ENCODE measurements around the gene SRRM4.

The SRRM4 gene

GRCh38 chr12:118979763-118980406, 1.5 kb upstream of the SRRM4 start:
- Histone ChIP-seq H3K27me3 (ENCODE audit: control insufficient read depth in 2 of 2, insufficient read depth in 2 of 2, low read length in 2 of 2) (peaks cover 3 to 10% of the 10 kb centered on the region in 2 donors), H3K9ac (ENCODE audit: low read depth in 1 of 2, low read length in 2 of 2) (no peak overlapping the region), H3K4me1 (ENCODE audit: control insufficient read depth in 2 of 2, insufficient read depth in 2 of 2, low read length in 2 of 2) (no peaks in the 10 kb centered on the region), H3K27ac (ENCODE audit: low read depth in 2 of 2, low read length in 2 of 2) (no peak overlapping the region), H3K9me3 (ENCODE audit: control insufficient read depth in 2 of 2, low read length in 2 of 2) (no peaks in the 10 kb centered on the region), H3K4me3 (ENCODE audit: low read length in 2 of 2) (no peak overlapping the region), H3K36me3 (ENCODE audit: control insufficient read depth in 2 of 2, insufficient read depth in 2 of 2, low read length in 2 of 2) (no peaks in the 10 kb centered on the region)

DNA sequence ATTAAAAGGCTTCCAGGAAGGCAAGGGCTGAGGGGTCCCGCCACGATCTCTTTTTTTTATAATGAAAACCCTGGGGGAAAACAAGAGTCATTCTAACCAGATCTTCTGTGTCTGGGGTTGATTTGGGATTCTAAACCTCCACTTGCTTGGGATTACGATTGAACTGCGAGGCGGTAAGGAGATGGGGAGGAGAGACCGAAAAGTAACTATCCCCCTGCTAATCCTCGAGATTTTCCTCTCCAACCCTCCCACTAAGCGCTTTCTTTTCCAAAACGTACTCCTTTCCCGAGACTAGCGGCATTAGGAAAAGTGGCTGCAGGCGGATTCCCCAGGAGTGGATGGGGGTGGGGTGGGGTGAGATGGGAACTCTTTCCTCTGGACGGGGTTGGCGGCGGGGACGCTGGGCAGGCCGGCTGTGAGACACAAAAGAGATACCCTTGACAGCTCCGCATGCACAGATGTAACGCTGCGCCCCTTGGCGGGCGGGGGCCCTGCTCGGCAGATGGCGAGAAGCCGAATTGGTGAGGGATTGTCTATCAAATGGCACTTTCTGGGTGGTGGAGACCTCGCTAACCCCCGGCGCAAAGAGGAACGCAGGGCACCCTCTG, 830 bp upstream of the SRRM4 start:
- Histone ChIP-seq H3K36me3 (ENCODE audit: control insufficient read depth in 2 of 2, insufficient read depth in 2 of 2, low read length in 2 of 2) (no peaks in the 10 kb centered on the region), H3K9ac (ENCODE audit: low read depth in 1 of 2, low read length in 2 of 2) (no peak overlapping the region), H3K9me3 (ENCODE audit: control insufficient read depth in 2 of 2, low read length in 2 of 2) (no peaks in the 10 kb centered on the region), H3K4me1 (ENCODE audit: control insufficient read depth in 2 of 2, insufficient read depth in 2 of 2, low read length in 2 of 2) (no peaks in the 10 kb centered on the region), H3K27ac (ENCODE audit: low read depth in 2 of 2, low read length in 2 of 2) (no peak overlapping the region), H3K4me3 (ENCODE audit: low read length in 2 of 2) (no peak overlapping the region), H3K27me3 (ENCODE audit: control insufficient read depth in 2 of 2, insufficient read depth in 2 of 2, low read length in 2 of 2) (peaks cover 3 to 10% of the 10 kb centered on the region in 2 donors)

GRCh38 chr12:118982302-118982701, 961 bp downstream of the SRRM4 start:
- no peaks in the 10 kb centered on the region for H3K4me1 ChIP-seq (ENCODE audit: control insufficient read depth in 2 of 2, insufficient read depth in 2 of 2, low read length in 2 of 2)
- no peaks in the 10 kb centered on the region for H3K36me3 ChIP-seq (ENCODE audit: control insufficient read depth in 2 of 2, insufficient read depth in 2 of 2, low read length in 2 of 2)
- no peak overlapping the region for H3K4me3 ChIP-seq (ENCODE audit: low read length in 2 of 2)
- H3K27ac ChIP-seq (ENCODE audit: low read depth in 2 of 2, low read length in 2 of 2): no peak overlapping the region
- H3K9me3 ChIP-seq (ENCODE audit: control insufficient read depth in 2 of 2, low read length in 2 of 2): no peaks in the 10 kb centered on the region
- H3K27me3 ChIP-seq (ENCODE audit: control insufficient read depth in 2 of 2, insufficient read depth in 2 of 2, low read length in 2 of 2): peaks cover 3 to 10% of the 10 kb centered on the region in 2 donors
- no peak overlapping the region for H3K9ac ChIP-seq (ENCODE audit: low read depth in 1 of 2, low read length in 2 of 2)

- Histone ChIP-seq H3K4me3 (ENCODE audit: low read length in 2 of 2) (no peak overlapping the region), H3K9ac (ENCODE audit: low read depth in 1 of 2, low read length in 2 of 2) (no peak overlapping the region), H3K9me3 (ENCODE audit: control insufficient read depth in 2 of 2, low read length in 2 of 2) (no peaks in the 10 kb centered on the region), H3K27ac (ENCODE audit: low read depth in 2 of 2, low read length in 2 of 2) (no peak overlapping the region), H3K36me3 (ENCODE audit: control insufficient read depth in 2 of 2, insufficient read depth in 2 of 2, low read length in 2 of 2) (no peaks in the 10 kb centered on the region), H3K27me3 (ENCODE audit: control insufficient read depth in 2 of 2, insufficient read depth in 2 of 2, low read length in 2 of 2) (peaks cover 3 to 10% of the 10 kb centered on the region in 2 donors), H3K4me1 (ENCODE audit: control insufficient read depth in 2 of 2, insufficient read depth in 2 of 2, low read length in 2 of 2) (no peaks in the 10 kb centered on the region)
Observed at GRCh38 chr12:118982984-118983761, 1.8 kb downstream of the SRRM4 start.

- Histone ChIP-seq H3K27me3 (ENCODE audit: control insufficient read depth in 2 of 2, insufficient read depth in 2 of 2, low read length in 2 of 2) (peaks cover 3 to 10% of the 10 kb centered on the region in 2 donors), H3K9me3 (ENCODE audit: control insufficient read depth in 2 of 2, low read length in 2 of 2) (no peaks in the 10 kb centered on the region), H3K4me3 (ENCODE audit: low read length in 2 of 2) (no peak overlapping the region), H3K36me3 (ENCODE audit: control insufficient read depth in 2 of 2, insufficient read depth in 2 of 2, low read length in 2 of 2) (no peaks in the 10 kb centered on the region), H3K4me1 (ENCODE audit: control insufficient read depth in 2 of 2, insufficient read depth in 2 of 2, low read length in 2 of 2) (no peaks in the 10 kb centered on the region), H3K27ac (ENCODE audit: low read depth in 2 of 2, low read length in 2 of 2) (no peak overlapping the region), H3K9ac (ENCODE audit: low read depth in 1 of 2, low read length in 2 of 2) (no peak overlapping the region)
Observed at GRCh38 chr12:118984161-118984943, 3.0 kb downstream of the SRRM4 start.

DNA sequence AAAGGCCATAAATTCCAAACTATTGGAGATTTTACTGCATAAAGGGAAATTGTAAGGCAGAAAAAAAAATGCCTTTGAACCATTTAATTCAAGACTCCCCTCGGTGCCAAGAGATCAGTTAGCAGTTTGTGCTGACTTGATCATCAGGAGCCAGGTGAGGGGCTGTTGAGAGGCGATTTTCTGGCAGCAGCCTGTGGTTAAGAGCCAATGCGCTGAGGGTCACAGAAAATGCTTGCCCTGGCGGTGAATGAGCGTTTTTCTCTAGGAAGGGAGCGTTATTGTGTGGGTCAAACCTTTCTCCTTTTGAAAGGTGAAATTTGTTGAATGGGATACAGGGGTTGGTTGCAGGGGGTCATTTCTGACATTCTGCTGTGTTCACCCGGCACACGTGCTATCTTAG, 4.7 kb downstream of the SRRM4 start:
- Histone ChIP-seq H3K4me1 (ENCODE audit: control insufficient read depth in 2 of 2, insufficient read depth in 2 of 2, low read length in 2 of 2) (no peaks in the 10 kb centered on the region), H3K36me3 (ENCODE audit: control insufficient read depth in 2 of 2, insufficient read depth in 2 of 2, low read length in 2 of 2) (no peaks in the 10 kb centered on the region), H3K27ac (ENCODE audit: low read depth in 2 of 2, low read length in 2 of 2) (no peak overlapping the region), H3K9ac (ENCODE audit: low read depth in 1 of 2, low read length in 2 of 2) (no peak overlapping the region), H3K4me3 (ENCODE audit: low read length in 2 of 2) (no peak overlapping the region), H3K9me3 (ENCODE audit: control insufficient read depth in 2 of 2, low read length in 2 of 2) (no peaks in the 10 kb centered on the region), H3K27me3 (ENCODE audit: control insufficient read depth in 2 of 2, insufficient read depth in 2 of 2, low read length in 2 of 2) (peaks cover 3 to 10% of the 10 kb centered on the region in 2 donors)

GRCh38 chr12:118999107-118999506, 17.8 kb downstream of the SRRM4 start:
- Histone ChIP-seq H3K9ac (ENCODE audit: low read depth in 1 of 2, low read length in 2 of 2) (no peak overlapping the region), H3K9me3 (ENCODE audit: control insufficient read depth in 2 of 2, low read length in 2 of 2) (no peaks in the 10 kb centered on the region), H3K4me3 (ENCODE audit: low read length in 2 of 2) (no peak overlapping the region), H3K27ac (ENCODE audit: low read depth in 2 of 2, low read length in 2 of 2) (no peak overlapping the region), H3K36me3 (ENCODE audit: control insufficient read depth in 2 of 2, insufficient read depth in 2 of 2, low read length in 2 of 2) (no peaks in the 10 kb centered on the region), H3K27me3 (ENCODE audit: control insufficient read depth in 2 of 2, insufficient read depth in 2 of 2, low read length in 2 of 2) (no peaks in the 10 kb centered on the region), H3K4me1 (ENCODE audit: control insufficient read depth in 2 of 2, insufficient read depth in 2 of 2, low read length in 2 of 2) (no peaks in the 10 kb centered on the region)

DNA sequence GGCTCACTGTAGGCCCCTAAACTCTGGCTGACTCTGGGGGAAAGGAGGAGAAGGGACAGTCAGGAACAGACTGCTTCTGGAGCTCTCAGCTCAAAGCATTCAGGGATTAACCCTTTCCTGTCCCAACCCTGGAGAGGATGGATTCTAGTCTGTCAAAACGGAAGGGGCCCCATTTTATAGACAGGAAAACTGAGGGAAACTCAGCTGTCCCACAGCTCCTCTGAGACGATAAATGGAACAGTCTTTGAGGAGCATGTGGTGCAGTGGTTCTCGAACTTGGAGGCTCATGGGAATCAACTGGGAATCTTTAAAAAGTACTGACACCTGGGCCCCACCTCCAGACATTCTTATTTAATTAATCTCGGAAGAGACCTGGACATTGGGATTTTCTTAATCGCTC, 23.7 kb downstream of the SRRM4 start:
- Histone ChIP-seq H3K9ac (ENCODE audit: low read depth in 1 of 2, low read length in 2 of 2) (no peak overlapping the region), H3K4me1 (ENCODE audit: control insufficient read depth in 2 of 2, insufficient read depth in 2 of 2, low read length in 2 of 2) (no peaks in the 10 kb centered on the region), H3K27ac (ENCODE audit: low read depth in 2 of 2, low read length in 2 of 2) (no peak overlapping the region), H3K4me3 (ENCODE audit: low read length in 2 of 2) (no peak overlapping the region), H3K36me3 (ENCODE audit: control insufficient read depth in 2 of 2, insufficient read depth in 2 of 2, low read length in 2 of 2) (no peaks in the 10 kb centered on the region), H3K27me3 (ENCODE audit: control insufficient read depth in 2 of 2, insufficient read depth in 2 of 2, low read length in 2 of 2) (peaks cover 2 to 3% of the 10 kb centered on the region in 2 donors), H3K9me3 (ENCODE audit: control insufficient read depth in 2 of 2, low read length in 2 of 2) (no peaks in the 10 kb centered on the region)

- H3K4me3 ChIP-seq (ENCODE audit: low read length in 2 of 2): no peak overlapping the region
- H3K27me3 ChIP-seq (ENCODE audit: control insufficient read depth in 2 of 2, insufficient read depth in 2 of 2, low read length in 2 of 2): peaks cover 2 to 3% of the 10 kb centered on the region in 2 donors
- H3K36me3 ChIP-seq (ENCODE audit: control insufficient read depth in 2 of 2, insufficient read depth in 2 of 2, low read length in 2 of 2): no peaks in the 10 kb centered on the region
- H3K9me3 ChIP-seq (ENCODE audit: control insufficient read depth in 2 of 2, low read length in 2 of 2): no peaks in the 10 kb centered on the region
- no peaks in the 10 kb centered on the region for H3K4me1 ChIP-seq (ENCODE audit: control insufficient read depth in 2 of 2, insufficient read depth in 2 of 2, low read length in 2 of 2)
- no peak overlapping the region for H3K27ac ChIP-seq (ENCODE audit: low read depth in 2 of 2, low read length in 2 of 2)
- no peak overlapping the region for H3K9ac ChIP-seq (ENCODE audit: low read depth in 1 of 2, low read length in 2 of 2)
Observed at GRCh38 chr12:119005913-119006312, 24.6 kb downstream of the SRRM4 start.

DNA sequence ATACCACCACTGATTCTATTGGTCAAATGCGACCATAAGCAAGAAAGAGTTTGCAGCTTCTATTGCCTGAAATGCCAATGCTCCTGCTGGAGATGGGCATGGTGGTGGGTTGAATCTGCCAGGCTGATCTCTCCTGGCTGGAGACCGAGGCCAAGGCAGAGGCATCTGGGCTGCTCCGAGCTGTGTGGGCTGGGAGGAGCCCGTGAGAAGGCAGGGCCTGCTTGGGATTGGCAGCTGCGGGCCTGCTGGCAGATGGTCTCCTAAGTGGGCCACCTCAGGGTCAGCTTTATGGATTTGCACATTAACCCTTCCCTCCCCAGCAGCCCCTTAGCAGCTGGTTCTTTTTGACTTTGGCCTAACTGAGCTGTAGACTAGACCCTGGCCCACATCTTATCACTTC, 25.4 kb downstream of the SRRM4 start:
- no peak overlapping the region for H3K9ac ChIP-seq (ENCODE audit: low read depth in 1 of 2, low read length in 2 of 2)
- H3K27ac ChIP-seq (ENCODE audit: low read depth in 2 of 2, low read length in 2 of 2): no peak overlapping the region
- no peaks in the 10 kb centered on the region for H3K36me3 ChIP-seq (ENCODE audit: control insufficient read depth in 2 of 2, insufficient read depth in 2 of 2, low read length in 2 of 2)
- no peaks in the 10 kb centered on the region for H3K9me3 ChIP-seq (ENCODE audit: control insufficient read depth in 2 of 2, low read length in 2 of 2)
- H3K4me3 ChIP-seq (ENCODE audit: low read length in 2 of 2): no peak overlapping the region
- no peaks in the 10 kb centered on the region for H3K4me1 ChIP-seq (ENCODE audit: control insufficient read depth in 2 of 2, insufficient read depth in 2 of 2, low read length in 2 of 2)
- peaks cover 2 to 3% of the 10 kb centered on the region in 2 donors for H3K27me3 ChIP-seq (ENCODE audit: control insufficient read depth in 2 of 2, insufficient read depth in 2 of 2, low read length in 2 of 2)
